A549 treated with AZD2906 at 1 μM for 4 hours (cell line): ENCODE data around the gene ATXN7L3B. TPM values are rescaled to one million over a fixed set of nuclear protein-coding genes. Genes with fewer than 3 reads are reported as not detected.

Experiments
- total RNA-seq: library from RNA; stranded (reverse); fragments of 200-300 nt; extraction: Qiagen RNA extraction; gene quantifications from 5 replicates; pipeline ENCODE4 v1.2.3, GENCODE V29; 2022

ATXN7L3B gene
- 12.5 to 17.5 TPM (median 15.3 TPM) in 5 replicates for total RNA-seq

GRCh38 chr12:74537707-74538385 is at the start of gene ATXN7L3B:
ATXN7L3B (plus strand) TSS chr12:74537835; CDS start chr12:74538113, 278 bp downstream.

